Keratinocyte (primary cell): ENCODE results near the gene KLHDC4. TPM values are rescaled to one million over a fixed set of nuclear protein-coding genes. Genes with fewer than 3 reads are reported as not detected.

Source experiments
- DNase-seq: peaks from one replicate; pipeline ENCODE4 v3.0.0-alpha.2; 2011; ENCODE audit warnings: low read depth, missing footprints, low spot score
- FAIRE-seq: peaks from 2 replicates; lab custom pipeline; 2011; peaks lifted over from hg19 to GRCh38; lab: Jason Lieb, UNC
- H2AFZ ChIP-seq: 2 replicates; pipeline ENCODE4 v1.6.0; 2012; ENCODE audit warnings: low read length, control low read depth, inconsistent platforms; ENCODE audit not compliant: control insufficient read depth
- H3K27ac ChIP-seq: 2 replicates; pipeline ENCODE4 v1.5.1; 2011; ENCODE audit warnings: low read length; ENCODE audit not compliant: control insufficient read depth, insufficient read depth
- H3K27me3 ChIP-seq: 3 replicates; pipeline ENCODE4 v1.6.0; 2011; ENCODE audit warnings: low read length; ENCODE audit not compliant: control insufficient read depth, insufficient read depth; ENCODE audit errors: extremely low read depth
- H3K36me3 ChIP-seq, 2 experiments: 2 replicates in 1 of 2; 3 replicates in 1 of 2; pipeline ENCODE4 v1.5.1; 2011; ENCODE audit warnings: low read length in 2 of 2, mild to moderate bottlenecking in 1 of 2; ENCODE audit not compliant: control insufficient read depth in 2 of 2, insufficient read depth in 2 of 2; ENCODE audit errors: extremely low read depth in 1 of 2
- H3K4me1 ChIP-seq: 3 replicates; pipeline ENCODE4 v1.5.1; 2011; ENCODE audit warnings: low read length; ENCODE audit not compliant: control insufficient read depth, insufficient read depth; ENCODE audit errors: extremely low read depth
- H3K4me2 ChIP-seq: 3 replicates; pipeline ENCODE4 v1.6.0; 2011; ENCODE audit warnings: low read depth, low read length; ENCODE audit not compliant: control insufficient read depth, insufficient read depth; ENCODE audit errors: extremely low read depth
- H3K4me3 ChIP-seq, 3 experiments: fragments of 200-600 bp in 1 of 3; sonication (generic) in 1 of 3; 2 replicates in 2 of 3; 3 replicates in 1 of 3; pipeline ENCODE4 v1.5.1; 2011 to 2016; ENCODE audit warnings: low read length in 3 of 3, mild to moderate bottlenecking in 3 of 3, control low read depth in 2 of 3, inconsistent platforms in 1 of 3, low read depth in 1 of 3, mixed read lengths in 1 of 3, mixed run types in 1 of 3, moderate library complexity in 1 of 3; ENCODE audit not compliant: control insufficient read depth in 2 of 3, insufficient read depth in 2 of 3; ENCODE audit errors: extremely low read depth in 1 of 3
- H3K79me2 ChIP-seq: 2 replicates; pipeline ENCODE4 v1.6.0; 2012; ENCODE audit warnings: low read length; ENCODE audit not compliant: control insufficient read depth, insufficient read depth
- H3K9ac ChIP-seq: 3 replicates; pipeline ENCODE4 v1.6.0; 2011; ENCODE audit warnings: low read length; ENCODE audit not compliant: control insufficient read depth, insufficient read depth; ENCODE audit errors: extremely low read depth
- H3K9me1 ChIP-seq: 3 replicates; pipeline ENCODE4 v1.6.0; 2011; ENCODE audit warnings: low read length; ENCODE audit not compliant: control insufficient read depth, insufficient read depth; ENCODE audit errors: extremely low read depth
- H3K9me3 ChIP-seq: 2 replicates; pipeline ENCODE4 v1.5.1; 2012; ENCODE audit warnings: low read depth, low read length; ENCODE audit not compliant: control insufficient read depth
- H4K20me1 ChIP-seq: 3 replicates; pipeline ENCODE4 v1.6.0; 2011; ENCODE audit warnings: low read length; ENCODE audit not compliant: control insufficient read depth, insufficient read depth; ENCODE audit errors: extremely low read depth
- EZH2 ChIP-seq: IDR thresholded peaks from one replicate; pipeline ENCODE4 v1.6.1; 2012; ENCODE audit warnings: inconsistent platforms, mild to moderate bottlenecking, low read length, moderate library complexity
- dilution Hi-C: fragments of 300-500 bp; cut with MboI; formaldehyde crosslinking; loops from one replicate; pipeline ENCODE4 v1.7.0; 2020; ENCODE audit warnings: low sequenced_read_pairs; ENCODE audit not compliant: extremely low pct_ligation_motif_present
- polyA plus RNA-seq, 5 experiments: library from polyadenylated mRNA; depleted of rRNA in 3 of 5; stranded (reverse) in 3 of 5; stranded (forward) in 1 of 5; unstranded in 1 of 5; fragments of >200 nt; gene quantifications; 1 replicate in 1 of 5; 2 replicates in 3 of 5; 3 replicates in 1 of 5; pipeline versions ENCODE4 v1.2.1 to v1.2.3, GENCODE V29; 2011 to 2012; ENCODE audit warnings: missing spikeins in 2 of 5, low read depth in 1 of 5, low replicate concordance in 1 of 5
- TF ChIP-seq, protein P1 (sequence below), 3 experiments: IDR thresholded peaks in 1 of 3; conservative IDR thresholded peaks in 1 of 3; optimal IDR thresholded peaks in 1 of 3; 2 replicates in 2 of 3; 3 replicates in 1 of 3; pipeline versions ENCODE3 to v1.5.1; 2011; ENCODE audit warnings: low read length in 3 of 3, mild to moderate bottlenecking in 3 of 3, moderate library complexity in 2 of 3, control low read depth in 1 of 3, inconsistent platforms in 1 of 3; ENCODE audit not compliant: insufficient read depth in 2 of 3; ENCODE audit errors: extremely low read depth in 1 of 3

The KLHDC4 gene
- polyA plus RNA-seq, 1 donor (not counting 4 experiments of a cell fraction or from before 2014, with no cell fraction given) = 13.4 TPM

DNA sequence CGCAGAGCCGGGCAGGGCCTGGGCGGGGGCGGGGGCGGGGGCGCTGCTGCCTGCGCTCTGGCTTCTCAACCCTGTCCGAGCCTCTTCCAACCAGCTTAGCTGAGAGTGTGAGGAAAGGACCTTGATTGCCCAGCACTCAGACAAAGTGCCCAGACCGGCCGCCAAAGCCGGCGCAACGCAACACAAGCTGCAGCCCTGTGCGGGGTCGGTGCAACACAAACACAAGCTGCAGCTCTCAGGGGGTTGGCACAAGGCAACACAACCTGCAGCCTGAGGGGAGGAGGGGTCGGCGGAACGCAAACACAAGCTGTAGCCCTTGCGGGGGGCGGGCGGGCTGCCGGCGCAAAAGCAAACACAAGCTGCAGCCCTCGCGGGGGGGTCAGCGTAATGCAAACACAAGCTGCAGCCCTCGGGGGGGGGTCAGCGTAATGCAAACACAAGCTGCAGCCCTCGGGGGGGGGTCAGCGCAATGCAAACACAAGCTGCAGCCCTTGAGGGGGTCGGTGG is 60.0 kb downstream of the KLHDC4 start:
- H3K4me3 ChIP-seq = no peak overlapping the region
- FAIRE-seq (no peak), DNase-seq (no peak)
- H3K4me1 ChIP-seq = no peaks in the 10 kb centered on the region
- no peak overlapping the region for H3K4me2 ChIP-seq
- no peaks in the 10 kb centered on the region for H4K20me1 ChIP-seq
- no peaks in the 10 kb centered on the region for H3K79me2 ChIP-seq
- no peak overlapping the region for H3K27ac ChIP-seq
- no peak for TF ChIP-seq EZH2
- TF ChIP-seq, protein P1, sequence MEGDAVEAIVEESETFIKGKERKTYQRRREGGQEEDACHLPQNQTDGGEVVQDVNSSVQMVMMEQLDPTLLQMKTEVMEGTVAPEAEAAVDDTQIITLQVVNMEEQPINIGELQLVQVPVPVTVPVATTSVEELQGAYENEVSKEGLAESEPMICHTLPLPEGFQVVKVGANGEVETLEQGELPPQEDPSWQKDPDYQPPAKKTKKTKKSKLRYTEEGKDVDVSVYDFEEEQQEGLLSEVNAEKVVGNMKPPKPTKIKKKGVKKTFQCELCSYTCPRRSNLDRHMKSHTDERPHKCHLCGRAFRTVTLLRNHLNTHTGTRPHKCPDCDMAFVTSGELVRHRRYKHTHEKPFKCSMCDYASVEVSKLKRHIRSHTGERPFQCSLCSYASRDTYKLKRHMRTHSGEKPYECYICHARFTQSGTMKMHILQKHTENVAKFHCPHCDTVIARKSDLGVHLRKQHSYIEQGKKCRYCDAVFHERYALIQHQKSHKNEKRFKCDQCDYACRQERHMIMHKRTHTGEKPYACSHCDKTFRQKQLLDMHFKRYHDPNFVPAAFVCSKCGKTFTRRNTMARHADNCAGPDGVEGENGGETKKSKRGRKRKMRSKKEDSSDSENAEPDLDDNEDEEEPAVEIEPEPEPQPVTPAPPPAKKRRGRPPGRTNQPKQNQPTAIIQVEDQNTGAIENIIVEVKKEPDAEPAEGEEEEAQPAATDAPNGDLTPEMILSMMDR (optimal IDR thresholded peaks at IDR 0.05 in 1 of 3, IDR thresholded peaks at IDR 0.05 in 1 of 3, conservative IDR thresholded peaks at IDR 0.05 in 1 of 3; ENCODE audit: extremely low read depth in 1 of 3, insufficient read depth in 2 of 3, low read length in 3 of 3) = no peak
- H3K9ac ChIP-seq = no peak overlapping the region
- H3K27me3 ChIP-seq = no peaks in the 10 kb centered on the region
- no peaks in the 10 kb centered on the region for H3K9me3 ChIP-seq
- no peaks in the 10 kb centered on the region for H3K9me1 ChIP-seq
- dilution Hi-C loops = no loop called here
- no peak overlapping the region for H2AFZ ChIP-seq
- peaks cover 9 to 13% of the 10 kb centered on the region in 2 experiments for H3K36me3 ChIP-seq

DNA sequence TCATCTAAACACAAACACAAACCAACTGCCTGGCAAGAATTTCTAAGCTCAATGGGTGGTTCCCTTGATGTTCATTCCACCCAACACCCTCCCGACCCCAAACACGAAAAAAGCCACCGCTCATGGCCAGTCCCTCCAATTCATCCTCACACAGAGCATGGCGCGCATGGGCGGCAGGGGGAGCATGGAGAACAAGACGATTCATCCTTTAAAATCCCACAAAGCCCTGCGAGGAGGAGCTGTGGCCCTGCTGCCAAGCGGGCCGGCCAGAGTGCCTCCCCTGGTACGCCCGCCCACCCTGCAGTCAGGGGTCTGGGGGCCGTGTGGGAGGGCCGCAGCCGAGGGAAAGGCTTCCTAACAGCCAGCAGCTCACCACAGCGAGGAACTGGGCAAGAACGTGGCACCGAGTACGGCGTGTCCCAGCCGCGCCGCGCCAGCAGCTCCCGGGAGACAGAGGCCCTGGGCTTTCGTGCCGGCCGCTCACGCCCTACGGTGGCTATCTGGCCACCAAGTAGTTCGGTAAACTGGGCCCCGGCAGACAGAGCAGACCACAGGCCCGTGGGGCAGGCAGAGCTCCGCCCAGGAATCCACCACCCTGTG is 60.9 kb downstream of the KLHDC4 start:
- dilution Hi-C loops = no loop called here
- no peak for FAIRE-seq

More for the DNA sequence above, 60.9 kb downstream of the KLHDC4 start:
- H3K36me3 ChIP-seq = peaks cover 5 to 11% of the 10 kb centered on the region in 2 experiments
- no peaks in the 10 kb centered on the region for H4K20me1 ChIP-seq
- no peak for DNase-seq
- TF ChIP-seq, protein P1 (optimal IDR thresholded peaks at IDR 0.05 in 1 of 3, IDR thresholded peaks at IDR 0.05 in 1 of 3, conservative IDR thresholded peaks at IDR 0.05 in 1 of 3; ENCODE audit: extremely low read depth in 1 of 3, insufficient read depth in 2 of 3, low read length in 3 of 3) = no peak
- TF ChIP-seq EZH2 = no peak
- no peak overlapping the region for H3K4me2 ChIP-seq
- H3K4me1 ChIP-seq = no peaks in the 10 kb centered on the region
- no peaks in the 10 kb centered on the region for H3K9me3 ChIP-seq
- no peaks in the 10 kb centered on the region for H3K9me1 ChIP-seq
- H3K27me3 ChIP-seq = no peaks in the 10 kb centered on the region
- no peaks in the 10 kb centered on the region for H3K79me2 ChIP-seq
- H3K9ac ChIP-seq = no peak overlapping the region
- no peak overlapping the region for H2AFZ ChIP-seq
- no peak overlapping the region for H3K27ac ChIP-seq
- no peak overlapping the region for H3K4me3 ChIP-seq
